Measurements from ENCODE around the gene BMP7.
A peak's percentile ranks its signal among the peaks of the same experiment; 100 is the strongest.

BMP7 gene

GRCh38 chr20:57225197-57225733 is 41.2 kb downstream of the BMP7 start:
- TF ChIP-seq YY1 (IDR thresholded peaks at IDR 0.05; ENCODE audit: insufficient read depth, insufficient read length) (no peak), ZNF274 (IDR thresholded peaks at IDR 0.05; ENCODE audit: low read depth, low read length) (no peak), SUZ12 (IDR thresholded peaks at IDR 0.05; ENCODE audit: extremely low read depth, insufficient read depth, insufficient read length) (no peak)

GRCh38 chr20:57224641-57225138 is 41.8 kb downstream of the BMP7 start:
- Histone ChIP-seq H3K36me3 (ENCODE audit: insufficient read depth, insufficient read length, low read length) (peaks cover 25% of the 10 kb centered on the region), H3K4me3 (ENCODE audit: insufficient read length, low read depth) (no peak overlapping the region), H3K9me3 (ENCODE audit: insufficient read depth, low read length) (no peaks in the 10 kb centered on the region), H3K27me3 (ENCODE audit: insufficient read depth, insufficient read length) (no peaks in the 10 kb centered on the region), H3K4me1 (ENCODE audit: insufficient read depth, insufficient read length) (no peaks in the 10 kb centered on the region), H3K9ac (ENCODE audit: insufficient read length, low read depth) (peak overlapping the region; percentile 15)
- DNase-seq (ENCODE audit: low read depth, low spot score) = no peak
- TF ChIP-seq YY1 (IDR thresholded peaks at IDR 0.05; ENCODE audit: insufficient read depth, insufficient read length) (no peak), SUZ12 (IDR thresholded peaks at IDR 0.05; ENCODE audit: extremely low read depth, insufficient read depth, insufficient read length) (no peak), ZNF274 (IDR thresholded peaks at IDR 0.05; ENCODE audit: low read depth, low read length) (no peak)

More at GRCh38 chr20:57225197-57225733, 41.2 kb downstream of the BMP7 start:
- DNase-seq (ENCODE audit: low read depth, low spot score) = no peak
- Histone ChIP-seq H3K4me3 (ENCODE audit: insufficient read length, low read depth) (no peak overlapping the region), H3K4me1 (ENCODE audit: insufficient read depth, insufficient read length) (no peaks in the 10 kb centered on the region), H3K9me3 (ENCODE audit: insufficient read depth, low read length) (no peaks in the 10 kb centered on the region), H3K27me3 (ENCODE audit: insufficient read depth, insufficient read length) (no peaks in the 10 kb centered on the region), H3K9ac (ENCODE audit: insufficient read length, low read depth) (no peak overlapping the region), H3K36me3 (ENCODE audit: insufficient read depth, insufficient read length, low read length) (peaks cover 23% of the 10 kb centered on the region)

- Histone ChIP-seq H3K9me3 (ENCODE audit: insufficient read depth, low read length) (no peaks in the 10 kb centered on the region), H3K36me3 (ENCODE audit: insufficient read depth, insufficient read length, low read length) (peaks cover 33% of the 10 kb centered on the region), H3K27me3 (ENCODE audit: insufficient read depth, insufficient read length) (no peaks in the 10 kb centered on the region), H3K4me1 (ENCODE audit: insufficient read depth, insufficient read length) (no peaks in the 10 kb centered on the region), H3K4me3 (ENCODE audit: insufficient read length, low read depth) (no peak overlapping the region), H3K9ac (ENCODE audit: insufficient read length, low read depth) (no peak overlapping the region)
- TF ChIP-seq YY1 (IDR thresholded peaks at IDR 0.05; ENCODE audit: insufficient read depth, insufficient read length) = no peak
- TF ChIP-seq SUZ12 (IDR thresholded peaks at IDR 0.05; ENCODE audit: extremely low read depth, insufficient read depth, insufficient read length) = no peak
- no peak for TF ChIP-seq ZNF274 (IDR thresholded peaks at IDR 0.05; ENCODE audit: low read depth, low read length)
- no peak for DNase-seq (ENCODE audit: low read depth, low spot score)
Measured at GRCh38 chr20:57223648-57224489, 42.6 kb downstream of the BMP7 start.

GRCh38 chr20:57222631-57222950 is 43.9 kb downstream of the BMP7 start:
- H3K9me3 ChIP-seq (ENCODE audit: insufficient read depth, low read length) = no peaks in the 10 kb centered on the region
- no peaks in the 10 kb centered on the region for H3K4me1 ChIP-seq (ENCODE audit: insufficient read depth, insufficient read length)
- peaks cover 27% of the 10 kb centered on the region for H3K36me3 ChIP-seq (ENCODE audit: insufficient read depth, insufficient read length, low read length)
- no peak overlapping the region for H3K4me3 ChIP-seq (ENCODE audit: insufficient read length, low read depth)
- no peak overlapping the region for H3K9ac ChIP-seq (ENCODE audit: insufficient read length, low read depth)
- H3K27me3 ChIP-seq (ENCODE audit: insufficient read depth, insufficient read length) = no peaks in the 10 kb centered on the region
- TF ChIP-seq ZNF274 (IDR thresholded peaks at IDR 0.05; ENCODE audit: low read depth, low read length) (no peak), SUZ12 (IDR thresholded peaks at IDR 0.05; ENCODE audit: extremely low read depth, insufficient read depth, insufficient read length) (no peak), YY1 (IDR thresholded peaks at IDR 0.05; ENCODE audit: insufficient read depth, insufficient read length) (no peak)
- no peak for DNase-seq (ENCODE audit: low read depth, low spot score)

- no peaks in the 10 kb centered on the region for H3K9me3 ChIP-seq (ENCODE audit: insufficient read depth, low read length)
- H3K36me3 ChIP-seq (ENCODE audit: insufficient read depth, insufficient read length, low read length) = peaks cover 22% of the 10 kb centered on the region
- no peak for DNase-seq (ENCODE audit: low read depth, low spot score)
- no peak for TF ChIP-seq SUZ12 (IDR thresholded peaks at IDR 0.05; ENCODE audit: extremely low read depth, insufficient read depth, insufficient read length)
- TF ChIP-seq YY1 (IDR thresholded peaks at IDR 0.05; ENCODE audit: insufficient read depth, insufficient read length) = no peak
- TF ChIP-seq ZNF274 (IDR thresholded peaks at IDR 0.05; ENCODE audit: low read depth, low read length) = no peak
- no peak overlapping the region for H3K4me3 ChIP-seq (ENCODE audit: insufficient read length, low read depth)
- H3K4me1 ChIP-seq (ENCODE audit: insufficient read depth, insufficient read length) = no peaks in the 10 kb centered on the region
- no peaks in the 10 kb centered on the region for H3K27me3 ChIP-seq (ENCODE audit: insufficient read depth, insufficient read length)
- no peak overlapping the region for H3K9ac ChIP-seq (ENCODE audit: insufficient read length, low read depth)
Measured at GRCh38 chr20:57221916-57222630, 44.4 kb downstream of the BMP7 start.

GRCh38 chr20:57220337-57221145 is 45.9 kb downstream of the BMP7 start:
- Histone ChIP-seq H3K4me3 (ENCODE audit: insufficient read length, low read depth) (no peak overlapping the region), H3K9ac (ENCODE audit: insufficient read length, low read depth) (no peak overlapping the region), H3K27me3 (ENCODE audit: insufficient read depth, insufficient read length) (no peaks in the 10 kb centered on the region), H3K36me3 (ENCODE audit: insufficient read depth, insufficient read length, low read length) (peaks cover 13% of the 10 kb centered on the region), H3K4me1 (ENCODE audit: insufficient read depth, insufficient read length) (no peaks in the 10 kb centered on the region), H3K9me3 (ENCODE audit: insufficient read depth, low read length) (no peaks in the 10 kb centered on the region)
- no peak for DNase-seq (ENCODE audit: low read depth, low spot score)
- TF ChIP-seq ZNF274 (IDR thresholded peaks at IDR 0.05; ENCODE audit: low read depth, low read length) (no peak), SUZ12 (IDR thresholded peaks at IDR 0.05; ENCODE audit: extremely low read depth, insufficient read depth, insufficient read length) (no peak), YY1 (IDR thresholded peaks at IDR 0.05; ENCODE audit: insufficient read depth, insufficient read length) (no peak)
